MM.1S (cell line): Measurements from ENCODE around the gene GNGT1.

Experiments
- CTCF ChIP-seq: fragments of 300-600 bp; sonication (generic); IDR thresholded peaks from 2 replicates; pipeline ENCODE4 v1.5.1; 2016; ENCODE audit warnings: antibody characterized with exemption, low read length, mixed read lengths
- EZH2phosphoT487 ChIP-seq: fragments of 300-600 bp; sonication (generic); IDR thresholded peaks from 2 replicates; pipeline ENCODE4 v1.6.1; 2018; ENCODE audit warnings: antibody characterized with exemption, low read length

GRCh38 chr7:93862651-93863050 is 43.7 kb upstream of the GNGT1 start:
- TF ChIP-seq CTCF, result no peak
- no peak for TF ChIP-seq EZH2phosphoT487
